ENCODE results near the gene ALOX15B. TPM values are rescaled to one million over a fixed set of nuclear protein-coding genes. Genes with fewer than 3 reads are reported as not detected.

ALOX15B gene
- total and polyA plus RNA-seq, 2 of the 13 experiments (the other 11 are each of a cell fraction or from before 2014, with no cell fraction given) = not detected

DNA sequence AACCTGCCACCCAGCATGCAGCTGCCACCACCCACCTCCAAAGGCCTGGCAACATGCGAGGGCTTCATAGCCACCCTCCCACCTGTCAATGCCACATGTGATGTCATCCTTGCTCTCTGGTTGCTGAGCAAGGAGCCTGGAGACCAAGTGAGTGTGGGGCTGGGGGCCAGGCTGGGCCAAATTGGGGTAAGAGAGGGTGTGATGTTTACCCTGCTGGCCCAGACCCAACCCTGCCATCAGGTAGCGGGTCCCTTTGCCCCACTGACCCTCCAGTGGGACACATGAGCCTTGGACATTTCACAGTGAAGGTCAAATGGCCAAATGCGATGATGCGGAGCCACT, 8.9 kb downstream of the ALOX15B start (continued):
- TF ChIP-seq, protein P1, sequence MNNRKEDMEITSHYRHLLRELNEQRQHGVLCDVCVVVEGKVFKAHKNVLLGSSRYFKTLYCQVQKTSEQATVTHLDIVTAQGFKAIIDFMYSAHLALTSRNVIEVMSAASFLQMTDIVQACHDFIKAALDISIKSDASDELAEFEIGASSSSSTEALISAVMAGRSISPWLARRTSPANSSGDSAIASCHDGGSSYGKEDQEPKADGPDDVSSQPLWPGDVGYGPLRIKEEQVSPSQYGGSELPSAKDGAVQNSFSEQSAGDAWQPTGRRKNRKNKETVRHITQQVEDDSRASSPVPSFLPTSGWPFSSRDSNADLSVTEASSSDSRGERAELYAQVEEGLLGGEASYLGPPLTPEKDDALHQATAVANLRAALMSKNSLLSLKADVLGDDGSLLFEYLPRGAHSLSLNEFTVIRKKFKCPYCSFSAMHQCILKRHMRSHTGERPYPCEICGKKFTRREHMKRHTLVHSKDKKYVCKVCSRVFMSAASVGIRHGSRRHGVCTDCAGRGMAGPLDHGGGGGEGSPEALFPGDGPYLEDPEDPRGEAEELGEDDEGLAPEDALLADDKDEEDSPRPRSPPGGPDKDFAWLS (CRISPR knock-in tag; IDR thresholded peaks at IDR 0.05; ENCODE audit: borderline replicate concordance) = no peak
- TF ChIP-seq SMARCC2 (IDR thresholded peaks at IDR 0.05) = no peak
- TF ChIP-seq, protein P2, sequence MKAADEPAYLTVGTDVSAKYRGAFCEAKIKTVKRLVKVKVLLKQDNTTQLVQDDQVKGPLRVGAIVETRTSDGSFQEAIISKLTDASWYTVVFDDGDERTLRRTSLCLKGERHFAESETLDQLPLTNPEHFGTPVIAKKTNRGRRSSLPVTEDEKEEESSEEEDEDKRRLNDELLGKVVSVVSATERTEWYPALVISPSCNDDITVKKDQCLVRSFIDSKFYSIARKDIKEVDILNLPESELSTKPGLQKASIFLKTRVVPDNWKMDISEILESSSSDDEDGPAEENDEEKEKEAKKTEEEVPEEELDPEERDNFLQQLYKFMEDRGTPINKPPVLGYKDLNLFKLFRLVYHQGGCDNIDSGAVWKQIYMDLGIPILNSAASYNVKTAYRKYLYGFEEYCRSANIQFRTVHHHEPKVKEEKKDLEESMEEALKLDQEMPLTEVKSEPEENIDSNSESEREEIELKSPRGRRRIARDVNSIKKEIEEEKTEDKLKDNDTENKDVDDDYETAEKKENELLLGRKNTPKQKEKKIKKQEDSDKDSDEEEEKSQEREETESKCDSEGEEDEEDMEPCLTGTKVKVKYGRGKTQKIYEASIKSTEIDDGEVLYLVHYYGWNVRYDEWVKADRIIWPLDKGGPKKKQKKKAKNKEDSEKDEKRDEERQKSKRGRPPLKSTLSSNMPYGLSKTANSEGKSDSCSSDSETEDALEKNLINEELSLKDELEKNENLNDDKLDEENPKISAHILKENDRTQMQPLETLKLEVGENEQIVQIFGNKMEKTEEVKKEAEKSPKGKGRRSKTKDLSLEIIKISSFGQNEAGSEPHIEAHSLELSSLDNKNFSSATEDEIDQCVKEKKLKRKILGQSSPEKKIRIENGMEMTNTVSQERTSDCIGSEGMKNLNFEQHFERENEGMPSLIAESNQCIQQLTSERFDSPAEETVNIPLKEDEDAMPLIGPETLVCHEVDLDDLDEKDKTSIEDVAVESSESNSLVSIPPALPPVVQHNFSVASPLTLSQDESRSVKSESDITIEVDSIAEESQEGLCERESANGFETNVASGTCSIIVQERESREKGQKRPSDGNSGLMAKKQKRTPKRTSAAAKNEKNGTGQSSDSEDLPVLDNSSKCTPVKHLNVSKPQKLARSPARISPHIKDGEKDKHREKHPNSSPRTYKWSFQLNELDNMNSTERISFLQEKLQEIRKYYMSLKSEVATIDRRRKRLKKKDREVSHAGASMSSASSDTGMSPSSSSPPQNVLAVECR (CRISPR knock-in tag; IDR thresholded peaks at IDR 0.05; ENCODE audit: borderline replicate concordance) = no peak
- no peak for TF ChIP-seq YY1 (IDR thresholded peaks at IDR 0.05; ENCODE audit: insufficient read depth, insufficient replicate concordance, low read depth, low read length)
- TF ChIP-seq, protein P3, sequence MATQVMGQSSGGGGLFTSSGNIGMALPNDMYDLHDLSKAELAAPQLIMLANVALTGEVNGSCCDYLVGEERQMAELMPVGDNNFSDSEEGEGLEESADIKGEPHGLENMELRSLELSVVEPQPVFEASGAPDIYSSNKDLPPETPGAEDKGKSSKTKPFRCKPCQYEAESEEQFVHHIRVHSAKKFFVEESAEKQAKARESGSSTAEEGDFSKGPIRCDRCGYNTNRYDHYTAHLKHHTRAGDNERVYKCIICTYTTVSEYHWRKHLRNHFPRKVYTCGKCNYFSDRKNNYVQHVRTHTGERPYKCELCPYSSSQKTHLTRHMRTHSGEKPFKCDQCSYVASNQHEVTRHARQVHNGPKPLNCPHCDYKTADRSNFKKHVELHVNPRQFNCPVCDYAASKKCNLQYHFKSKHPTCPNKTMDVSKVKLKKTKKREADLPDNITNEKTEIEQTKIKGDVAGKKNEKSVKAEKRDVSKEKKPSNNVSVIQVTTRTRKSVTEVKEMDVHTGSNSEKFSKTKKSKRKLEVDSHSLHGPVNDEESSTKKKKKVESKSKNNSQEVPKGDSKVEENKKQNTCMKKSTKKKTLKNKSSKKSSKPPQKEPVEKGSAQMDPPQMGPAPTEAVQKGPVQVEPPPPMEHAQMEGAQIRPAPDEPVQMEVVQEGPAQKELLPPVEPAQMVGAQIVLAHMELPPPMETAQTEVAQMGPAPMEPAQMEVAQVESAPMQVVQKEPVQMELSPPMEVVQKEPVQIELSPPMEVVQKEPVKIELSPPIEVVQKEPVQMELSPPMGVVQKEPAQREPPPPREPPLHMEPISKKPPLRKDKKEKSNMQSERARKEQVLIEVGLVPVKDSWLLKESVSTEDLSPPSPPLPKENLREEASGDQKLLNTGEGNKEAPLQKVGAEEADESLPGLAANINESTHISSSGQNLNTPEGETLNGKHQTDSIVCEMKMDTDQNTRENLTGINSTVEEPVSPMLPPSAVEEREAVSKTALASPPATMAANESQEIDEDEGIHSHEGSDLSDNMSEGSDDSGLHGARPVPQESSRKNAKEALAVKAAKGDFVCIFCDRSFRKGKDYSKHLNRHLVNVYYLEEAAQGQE (IDR thresholded peaks at IDR 0.05; ENCODE audit: borderline replicate concordance in 1 of 2, low read depth in 1 of 2, low read length in 2 of 2) = no peak
- no peak for TF ChIP-seq TRIM24 (CRISPR knock-in tag; IDR thresholded peaks at IDR 0.05)
- TF ChIP-seq KAT2B (IDR thresholded peaks at IDR 0.05; ENCODE audit: borderline replicate concordance, low read depth, low read length) = no peak
- no peak for TF ChIP-seq TGIF2 (CRISPR knock-in tag; IDR thresholded peaks at IDR 0.05)
